Stimulated activated CD8-positive, alpha-beta memory T cell treated with anti-CD3 and anti-CD28 coated beads, Interleukin-7, amount 100 ng/mL, for 4 hours (primary cell): ENCODE results near the gene UCP3.

Source experiments
- DNase-seq, 2 donors: peaks; one replicate each; pipeline ENCODE4 v3.0.0-alpha.2; 2020; ENCODE audit warnings: low read depth in 2 of 2

UCP3 gene

GRCh38 chr11:73978576-73979086 lies 30.3 kb downstream of the UCP3 start:
- no peak for DNase-seq

GRCh38 chr11:73977856-73978519 lies 30.9 kb downstream of the UCP3 start:
- DNase-seq, result no peak

GRCh38 chr11:73976451-73977151 lies 32.3 kb downstream of the UCP3 start:
- DNase-seq, result no peak

GRCh38 chr11:73975479-73975757 lies 33.5 kb downstream of the UCP3 start:
- no peak for DNase-seq

DNA sequence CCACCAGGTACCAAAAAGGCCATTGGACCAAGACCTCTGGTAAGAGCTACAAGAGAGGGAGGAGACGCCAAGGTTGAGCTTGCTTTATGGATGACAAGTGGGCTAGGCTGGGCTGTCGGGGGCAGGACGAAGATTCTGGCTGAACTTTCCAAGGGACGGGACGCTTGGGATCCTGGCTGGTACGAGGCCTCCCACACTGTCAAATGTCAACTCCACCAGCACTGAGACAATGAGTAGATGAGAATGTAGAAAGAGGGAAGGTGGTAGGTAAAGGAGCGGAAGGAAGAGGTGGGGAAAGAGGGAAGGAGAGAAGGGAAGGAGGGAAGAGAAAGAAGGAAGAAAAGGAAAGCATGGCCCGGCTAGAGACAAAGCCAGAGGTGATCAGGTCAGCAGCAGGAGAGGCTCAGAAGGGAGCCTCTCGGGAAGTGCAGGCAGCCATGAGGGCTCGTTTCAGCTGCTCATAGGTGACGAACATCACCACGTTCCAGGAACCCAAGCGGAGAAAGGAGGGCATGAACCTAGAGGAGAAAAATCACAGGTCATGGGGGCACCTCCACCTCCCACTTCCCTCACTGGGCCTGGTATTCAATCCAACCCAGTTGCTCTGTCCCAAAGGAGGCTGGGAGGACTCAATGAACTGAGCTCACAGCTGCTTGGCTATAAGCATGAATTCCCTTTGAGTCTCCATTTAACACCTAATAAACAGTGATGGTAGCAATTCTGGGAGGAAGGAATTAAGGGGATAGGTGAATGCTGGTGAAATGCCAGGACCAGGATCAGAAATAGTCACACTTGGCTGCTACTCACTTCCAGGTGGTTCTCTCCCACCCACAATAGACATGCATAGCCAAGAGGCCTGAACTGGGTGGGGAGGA lies 34.0 kb downstream of the UCP3 start:
- no peak for DNase-seq

GRCh38 chr11:73972620-73973449 lies 36.0 kb downstream of the UCP3 start:
- DNase-seq, result no peak

DNA sequence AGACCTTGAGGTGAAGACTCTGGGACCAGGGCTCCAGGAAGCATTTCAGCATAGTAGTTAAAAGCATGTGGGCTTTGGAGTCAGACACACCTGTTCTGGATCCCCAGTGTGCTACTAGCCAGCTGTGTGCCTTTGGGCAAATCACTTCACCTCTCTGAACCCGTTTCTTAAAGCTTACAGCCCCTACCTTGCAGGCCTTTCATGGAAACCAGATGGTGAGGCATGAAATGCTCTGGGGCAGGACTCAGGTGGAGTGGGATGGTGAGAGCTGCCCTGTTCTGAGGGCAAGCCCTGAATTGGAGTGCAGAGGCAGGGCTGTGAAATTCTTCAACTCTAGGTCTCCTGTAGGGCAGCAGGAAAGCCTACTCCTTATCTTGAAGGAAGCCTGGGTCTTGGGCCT lies 36.7 kb downstream of the UCP3 start:
- DNase-seq, result no peak

- DNase-seq, result no peak
These were observed 37.6 kb downstream of the UCP3 start for GRCh38 chr11:73971175-73971719.

DNA sequence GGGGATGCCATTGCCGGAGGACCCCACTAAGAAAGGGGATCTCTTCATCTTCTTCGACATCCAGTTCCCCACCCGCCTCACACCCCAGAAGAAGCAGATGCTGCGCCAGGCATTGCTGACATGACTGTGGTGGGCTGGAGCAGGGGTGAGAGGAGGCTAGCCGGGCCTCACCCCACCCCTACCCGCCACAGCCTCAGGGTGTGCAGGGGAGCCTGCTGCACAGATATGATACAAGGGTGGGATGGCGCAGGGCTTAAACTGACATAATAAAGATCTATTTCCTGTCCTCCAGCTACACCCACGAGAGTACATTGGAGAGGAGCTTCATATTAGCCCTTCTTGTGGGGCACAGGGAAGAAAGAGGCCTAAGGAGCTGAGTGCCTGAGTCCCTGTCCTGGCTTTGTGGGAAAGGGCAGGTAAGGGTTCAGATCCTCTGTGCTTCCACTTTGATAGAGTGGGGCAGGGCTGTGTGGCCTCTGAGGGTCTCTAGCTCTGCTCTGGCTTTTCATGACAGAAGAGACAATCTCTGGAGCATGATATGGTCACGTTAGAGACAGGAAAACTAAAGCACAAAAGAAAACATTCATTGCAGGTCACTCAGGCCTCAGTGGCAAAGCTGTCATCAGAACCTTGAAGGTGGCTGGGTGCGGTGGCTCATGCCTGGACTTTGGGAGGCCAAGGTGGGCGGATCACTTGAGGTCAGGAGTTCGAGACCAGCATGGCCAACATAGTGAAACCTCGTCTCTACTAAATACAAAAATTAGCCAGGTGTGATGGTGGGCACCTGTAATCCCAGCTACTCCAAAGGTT lies 38.7 kb downstream of the UCP3 start:
- no peak for DNase-seq

DNA sequence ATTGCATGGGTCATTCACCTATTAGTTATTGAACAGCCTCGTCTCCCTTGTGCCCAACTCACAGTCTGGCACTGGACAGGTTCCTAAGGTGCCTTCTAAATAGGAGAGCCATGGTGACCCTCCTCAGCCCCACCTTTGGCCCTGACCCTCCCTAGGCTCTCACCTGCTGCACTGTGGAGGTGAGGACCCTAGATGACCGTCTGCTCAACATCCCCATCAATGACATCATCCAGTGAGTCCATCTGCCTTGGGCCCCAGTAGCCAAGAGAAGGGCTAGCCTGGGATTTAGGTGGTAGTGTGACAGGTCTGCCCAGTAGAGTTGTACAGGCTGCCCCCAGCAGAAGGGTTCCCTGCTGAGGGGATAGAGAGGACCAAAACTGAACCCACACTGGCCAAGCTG lies 39.8 kb downstream of the UCP3 start:
- DNase-seq, result no peak

GRCh38 chr11:73968356-73968966 lies 40.4 kb downstream of the UCP3 start:
- DNase-seq, result no peak

DNA sequence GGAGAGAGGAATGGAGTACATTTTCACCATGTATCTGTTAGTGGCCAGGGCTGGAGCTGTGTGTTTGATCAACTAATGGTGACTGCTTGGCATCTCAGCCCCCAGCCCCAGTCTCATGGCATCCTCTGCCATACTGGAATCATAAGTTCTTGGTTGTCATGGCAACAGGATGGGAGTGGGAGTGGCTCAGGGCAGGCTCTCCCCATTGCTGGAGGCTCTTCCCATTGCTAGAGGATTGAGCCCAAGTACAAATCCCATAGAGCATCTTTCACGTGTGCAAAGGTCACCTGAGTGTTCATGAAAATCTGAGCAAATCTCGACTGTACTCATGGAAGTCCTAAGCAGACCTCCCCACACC lies 43.1 kb downstream of the UCP3 start:
- DNase-seq, result no peak

DNA sequence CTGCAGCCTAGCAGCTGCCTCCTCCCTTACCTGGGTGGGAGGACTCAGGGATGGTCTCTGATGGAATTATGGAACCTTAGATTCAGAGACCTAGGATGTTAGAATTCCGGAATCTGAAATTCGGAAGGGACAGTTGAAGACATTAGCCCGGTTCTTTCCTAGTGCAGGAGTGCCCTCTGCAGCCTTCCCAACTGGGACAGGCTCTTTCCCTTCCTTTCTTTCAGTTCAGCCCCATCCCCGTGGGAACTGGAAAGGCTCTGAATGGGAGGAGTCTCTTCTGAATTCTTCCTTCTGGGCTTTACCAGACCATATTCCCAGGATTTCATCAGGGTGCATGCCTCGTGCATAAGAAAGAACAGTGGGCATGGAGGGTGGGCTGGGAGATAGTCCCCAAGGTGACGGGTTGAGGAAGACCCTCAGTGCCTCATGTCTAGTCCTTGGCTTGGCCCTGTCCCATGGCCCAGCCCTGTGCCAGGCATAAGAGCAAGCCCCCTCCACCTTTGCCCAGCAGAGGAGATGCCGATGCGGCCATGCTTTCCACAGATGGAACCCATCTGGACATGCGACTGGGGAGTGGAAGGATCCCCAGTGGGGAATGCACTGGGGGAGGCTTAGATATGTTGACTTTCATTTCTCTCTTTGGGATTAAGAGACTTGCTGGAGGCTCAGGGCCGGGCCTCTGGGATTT lies 43.7 kb downstream of the UCP3 start:
- DNase-seq, result no peak

GRCh38 chr11:73963861-73964260 lies 45.0 kb downstream of the UCP3 start:
- no peak for DNase-seq

DNA sequence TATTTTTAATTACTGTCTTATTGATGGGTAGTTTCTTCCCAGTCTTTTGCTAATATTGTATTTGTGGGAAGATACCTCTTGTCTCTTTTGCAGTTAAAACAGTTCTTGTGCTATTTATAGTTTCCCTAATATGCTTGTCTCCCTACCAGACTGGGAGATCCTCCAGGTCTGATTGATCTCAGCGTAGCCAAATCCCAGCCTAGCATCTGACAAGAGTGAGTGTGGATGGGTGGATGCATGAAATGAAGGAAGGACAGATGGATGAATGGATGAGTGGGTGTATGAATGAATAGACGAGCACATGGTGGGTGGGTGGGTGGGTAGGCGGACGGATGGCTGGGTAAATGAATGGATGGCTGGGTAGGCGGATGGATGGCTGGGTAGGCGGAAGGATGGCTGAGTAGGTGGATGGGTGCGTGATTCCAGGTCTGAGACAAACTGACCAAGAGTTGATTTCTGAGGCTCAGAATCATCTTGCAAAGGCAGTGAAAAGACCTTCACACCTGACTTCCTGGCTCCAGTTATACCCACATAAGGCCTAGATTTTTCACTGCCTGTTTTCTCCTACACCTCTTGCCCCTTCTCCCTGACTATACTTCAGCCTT lies 46.7 kb downstream of the UCP3 start:
- no peak for DNase-seq

DNA sequence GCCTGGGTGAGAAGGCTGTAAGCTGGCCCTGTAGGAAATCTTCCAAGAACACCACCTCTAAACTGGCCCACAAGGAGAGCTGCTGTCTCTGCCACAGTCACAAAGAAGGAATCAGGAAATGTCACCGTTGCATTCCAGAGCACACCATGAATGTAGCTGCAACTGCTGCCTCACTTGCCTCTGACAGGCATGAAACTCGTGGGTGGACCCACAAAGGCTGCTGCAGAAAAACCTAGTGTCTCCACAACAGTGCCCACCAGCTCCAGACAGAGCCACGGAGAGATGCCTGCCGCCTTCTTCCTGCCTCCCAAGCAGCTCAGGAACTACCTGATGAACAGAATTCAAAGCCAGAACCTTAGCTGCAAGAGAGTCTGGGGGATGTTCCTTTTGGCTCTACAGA lies 47.6 kb downstream of the UCP3 start:
- no peak for DNase-seq

DNA sequence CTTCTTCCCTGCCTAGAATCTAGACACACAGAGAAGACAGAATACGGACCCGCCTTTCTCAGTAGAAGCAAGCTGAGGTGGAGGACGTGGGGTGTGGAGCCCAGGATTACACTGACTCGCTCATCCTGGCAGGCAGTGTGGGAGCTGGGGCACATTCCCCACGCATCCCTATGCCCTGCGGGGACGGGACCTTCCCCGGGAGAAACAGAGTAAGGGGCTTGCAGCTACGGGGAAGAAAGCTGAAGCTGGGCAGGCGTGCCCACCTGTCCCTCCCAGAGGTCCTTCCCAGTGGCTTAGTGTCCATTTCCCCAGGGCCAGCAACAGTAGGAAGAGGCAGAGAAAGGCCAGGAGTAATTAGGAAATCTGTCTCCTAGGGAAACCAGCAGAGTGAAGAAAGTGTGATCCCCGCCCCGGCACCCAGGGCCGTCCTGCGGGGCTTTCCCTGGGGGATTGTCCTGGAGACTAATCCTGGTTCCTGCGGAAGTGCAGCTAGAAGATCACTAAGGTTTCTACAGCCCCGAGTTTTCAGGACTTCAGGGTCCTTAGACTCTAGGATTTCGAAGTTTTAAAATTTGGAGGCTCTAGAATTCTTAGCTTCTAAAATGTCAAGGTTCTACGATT lies 50.3 kb downstream of the UCP3 start:
- no peak for DNase-seq

DNA sequence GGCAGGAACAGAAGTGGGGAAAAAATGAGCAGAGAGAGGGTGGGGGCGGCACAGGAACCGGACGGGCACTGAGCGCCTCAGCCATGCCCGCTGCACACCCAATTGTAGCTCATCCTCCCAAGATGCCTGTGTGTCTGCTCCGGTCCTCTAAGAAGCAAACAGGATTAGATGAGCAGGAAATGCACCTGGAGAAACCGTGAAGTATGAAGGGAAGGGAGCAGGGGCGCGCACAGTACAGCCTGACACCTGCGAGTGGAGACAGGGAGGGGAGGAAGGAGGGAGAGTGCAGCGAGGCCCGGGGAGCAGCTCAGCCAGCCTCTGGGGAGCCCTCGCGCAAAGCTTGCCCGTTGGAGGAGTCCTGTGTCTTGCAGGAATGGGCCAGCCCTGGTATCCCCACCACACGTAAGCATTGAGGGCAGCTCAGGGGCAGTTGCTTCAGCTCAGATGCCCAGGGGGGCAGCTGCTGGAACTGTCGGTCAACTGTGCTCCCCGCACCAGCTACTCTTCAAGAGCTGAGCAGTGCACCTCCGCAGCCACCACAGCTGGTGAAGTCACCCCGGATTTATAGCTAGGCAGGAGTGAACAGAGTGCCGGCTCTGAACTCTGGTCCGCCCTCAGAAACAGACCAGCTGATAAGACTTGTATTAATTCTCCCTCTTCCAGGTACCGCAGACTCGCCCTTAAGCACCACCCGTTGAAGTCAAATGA lies 51.1 kb downstream of the UCP3 start:
- DNase-seq, result no peak
